Suppressor macrophage (primary cell): ENCODE measurements around the gene BID.
"Not testable (repeated sequence)": the region's sequence is repeated elsewhere in the genome, so short reads cannot be mapped to it uniquely, and the experiment has no call there.

Source experiments
- DNase-seq, 4 experiments: peaks; one replicate each; pipeline ENCODE4 v3.0.0-alpha.2; 2020 to 2022

BID gene

GRCh38 chr22:17767233-17768065, 6.8 kb downstream of the BID start:
- peak; percentile 28 to 70 (median 45) for DNase-seq

GRCh38 chr22:17764852-17765251, 9.4 kb downstream of the BID start:
- not testable (repeated sequence) for DNase-seq

DNA sequence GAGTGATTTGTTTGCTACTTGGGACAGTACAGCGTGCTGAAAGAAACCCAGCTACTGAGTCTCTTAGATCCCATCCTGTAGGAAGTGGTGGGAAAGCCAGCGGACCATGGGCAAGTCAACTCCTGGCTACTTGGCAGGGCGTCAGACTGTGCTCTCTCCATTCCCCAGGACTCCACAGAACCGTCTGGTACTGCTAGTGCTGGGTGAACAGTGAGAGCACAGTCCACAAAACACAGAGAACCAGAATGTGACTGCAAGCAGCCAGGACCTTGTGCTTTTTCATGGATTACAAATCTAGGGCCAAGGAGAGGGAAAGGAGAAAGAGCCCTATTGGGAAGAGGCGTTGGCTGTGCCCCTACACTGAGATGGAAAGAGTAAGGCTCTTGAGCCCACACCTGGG, 10.2 kb downstream of the BID start:
- no peak for DNase-seq

DNA sequence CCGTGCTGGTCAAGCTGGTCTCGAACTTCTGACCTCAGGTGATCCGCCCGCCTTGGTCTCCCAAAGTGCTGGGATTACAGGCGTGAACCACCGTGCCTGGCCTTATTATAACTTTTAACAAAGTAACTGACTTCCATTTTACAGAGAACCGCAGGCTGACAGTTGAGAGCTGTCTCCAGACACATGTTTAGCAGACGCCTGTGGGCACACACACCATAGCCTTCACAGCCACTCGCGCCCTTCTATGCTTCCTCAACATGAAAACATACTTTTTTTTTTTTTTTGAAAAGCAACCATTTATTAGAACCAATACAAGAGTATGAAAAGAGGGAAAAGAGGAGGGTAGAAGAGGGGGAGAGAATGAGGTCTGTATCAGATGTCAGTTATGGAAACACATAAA, 10.8 kb downstream of the BID start:
- DNase-seq = not testable (repeated sequence)

DNA sequence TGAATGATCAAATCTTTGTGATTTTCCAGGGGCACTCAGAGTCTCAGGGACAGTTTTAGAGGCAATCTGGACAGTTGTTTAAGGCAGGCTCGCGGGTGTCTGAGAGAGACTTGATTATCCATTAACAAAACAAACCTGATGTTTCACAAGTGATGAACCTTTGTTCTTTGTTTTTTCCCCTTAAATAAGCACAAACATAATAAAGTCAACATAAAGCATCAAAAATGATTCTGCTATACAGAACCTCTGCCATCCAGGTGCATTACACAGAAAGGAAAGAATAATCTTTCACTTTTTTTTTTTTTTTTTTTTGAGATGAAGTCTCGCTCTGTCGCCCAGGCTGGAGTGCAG, 13.2 kb downstream of the BID start:
- no peak for DNase-seq

DNA sequence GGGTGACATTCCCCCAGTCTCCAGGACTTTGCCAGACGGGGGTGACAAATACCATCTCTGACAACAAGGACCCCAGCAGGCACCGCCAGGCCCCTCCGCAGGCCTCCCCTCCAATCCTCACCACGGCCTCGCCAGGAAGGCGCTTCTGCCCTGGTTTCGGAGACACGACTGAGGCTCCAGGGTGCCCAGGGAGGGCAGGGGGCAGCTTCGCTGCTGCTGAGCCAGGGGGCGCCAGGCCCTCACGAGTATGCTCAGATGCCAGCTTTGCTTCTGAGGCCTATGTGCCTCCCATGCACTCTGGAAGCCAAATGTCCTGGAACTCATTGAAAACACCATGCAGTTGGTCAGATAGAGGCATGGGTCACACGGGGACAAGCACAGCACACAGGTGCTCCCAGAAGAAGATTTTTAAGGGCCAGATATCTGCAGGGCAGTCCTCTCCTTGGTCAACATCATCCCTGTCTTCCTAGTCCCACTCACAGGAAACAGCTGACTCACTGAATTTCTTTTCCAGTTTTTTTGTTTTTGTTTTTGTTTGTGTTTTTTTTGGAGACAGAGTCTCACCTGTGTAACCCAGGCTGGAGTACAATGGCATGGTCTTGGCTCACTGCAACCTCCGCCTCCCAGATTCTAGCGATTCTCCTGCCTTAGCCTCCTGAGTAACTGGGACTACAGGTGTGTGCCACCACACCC, 19.9 kb downstream of the BID start:
- peak; percentile 33 to 70 (median 48) for DNase-seq

GRCh38 chr22:17753401-17753989, 20.8 kb downstream of the BID start:
- peak; percentile 14 to 53 (median 50) for DNase-seq

DNA sequence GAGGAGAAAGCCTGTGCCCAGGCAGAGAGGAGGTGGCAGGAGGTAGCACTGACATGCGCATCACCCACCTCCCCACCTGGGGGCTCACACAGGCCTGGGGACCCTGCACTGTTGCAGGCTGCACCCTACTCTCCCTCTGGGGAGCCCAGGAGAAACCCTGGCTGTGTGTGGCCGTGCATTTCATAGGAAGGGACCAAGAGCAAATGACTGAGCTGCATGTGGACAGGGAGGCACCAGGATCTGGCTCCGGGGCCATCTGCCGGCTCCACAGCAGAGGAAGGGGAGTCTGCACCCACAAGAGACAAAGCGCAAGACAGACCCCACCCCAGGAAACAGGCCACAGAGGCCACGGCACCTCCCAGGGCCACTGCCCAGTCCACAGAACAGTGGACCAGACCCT, 22.7 kb downstream of the BID start:
- DNase-seq = no peak

DNA sequence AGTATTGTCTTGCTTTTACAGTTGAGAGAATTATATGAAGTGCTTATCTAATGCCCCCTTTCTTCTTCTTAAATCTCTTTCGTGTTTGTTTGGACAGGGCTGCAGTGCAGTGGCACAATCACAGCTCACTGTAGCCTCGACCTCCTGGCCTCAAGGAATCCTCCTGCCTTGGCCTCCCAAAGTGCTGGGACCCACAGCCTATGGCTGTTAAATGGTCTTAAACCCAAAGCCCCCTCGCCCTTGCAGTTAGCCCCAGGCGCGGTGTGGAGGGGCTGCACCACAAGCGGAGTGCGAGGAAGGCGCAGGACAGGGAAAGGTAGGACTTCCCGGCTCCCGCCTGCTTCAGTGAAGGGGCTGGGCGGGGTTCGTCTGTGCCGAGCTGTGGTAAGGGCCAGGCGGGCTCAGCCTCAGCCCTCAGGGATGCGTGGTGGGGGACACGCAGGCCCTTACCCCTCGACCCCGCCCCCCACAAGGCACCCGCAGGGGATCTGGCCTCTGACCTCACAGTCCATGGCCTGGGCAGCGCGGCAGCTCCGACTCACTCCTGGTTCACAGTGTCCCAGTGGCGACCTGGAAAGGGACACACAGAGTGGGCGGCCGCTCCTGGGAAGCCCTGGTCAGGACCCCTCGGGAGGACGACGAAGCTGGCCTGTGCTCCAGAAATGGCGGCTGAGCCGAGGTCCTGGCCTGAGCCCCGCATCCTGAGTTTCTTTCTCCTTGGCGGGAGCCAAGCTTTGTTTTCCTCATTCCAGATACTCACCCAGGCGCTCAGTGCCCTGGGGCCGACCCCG, 24.5 kb downstream of the BID start:
- no peak for DNase-seq

- no peak for DNase-seq
Observed at GRCh38 chr22:17748555-17749353, 25.5 kb downstream of the BID start.

- DNase-seq = no peak
Observed at GRCh38 chr22:17746916-17747315, 27.4 kb downstream of the BID start.

- DNase-seq = no peak
Observed at GRCh38 chr22:17744430-17744829, 29.8 kb downstream of the BID start.

- no peak for DNase-seq
Observed at GRCh38 chr22:17743661-17744411, 30.4 kb downstream of the BID start.

- DNase-seq = peak; percentile 71 to 82 (median 74)
Observed at GRCh38 chr22:17742527-17742902, 31.8 kb downstream of the BID start.

- no peak for DNase-seq
Observed at GRCh38 chr22:17741866-17742526, 32.3 kb downstream of the BID start.

DNA sequence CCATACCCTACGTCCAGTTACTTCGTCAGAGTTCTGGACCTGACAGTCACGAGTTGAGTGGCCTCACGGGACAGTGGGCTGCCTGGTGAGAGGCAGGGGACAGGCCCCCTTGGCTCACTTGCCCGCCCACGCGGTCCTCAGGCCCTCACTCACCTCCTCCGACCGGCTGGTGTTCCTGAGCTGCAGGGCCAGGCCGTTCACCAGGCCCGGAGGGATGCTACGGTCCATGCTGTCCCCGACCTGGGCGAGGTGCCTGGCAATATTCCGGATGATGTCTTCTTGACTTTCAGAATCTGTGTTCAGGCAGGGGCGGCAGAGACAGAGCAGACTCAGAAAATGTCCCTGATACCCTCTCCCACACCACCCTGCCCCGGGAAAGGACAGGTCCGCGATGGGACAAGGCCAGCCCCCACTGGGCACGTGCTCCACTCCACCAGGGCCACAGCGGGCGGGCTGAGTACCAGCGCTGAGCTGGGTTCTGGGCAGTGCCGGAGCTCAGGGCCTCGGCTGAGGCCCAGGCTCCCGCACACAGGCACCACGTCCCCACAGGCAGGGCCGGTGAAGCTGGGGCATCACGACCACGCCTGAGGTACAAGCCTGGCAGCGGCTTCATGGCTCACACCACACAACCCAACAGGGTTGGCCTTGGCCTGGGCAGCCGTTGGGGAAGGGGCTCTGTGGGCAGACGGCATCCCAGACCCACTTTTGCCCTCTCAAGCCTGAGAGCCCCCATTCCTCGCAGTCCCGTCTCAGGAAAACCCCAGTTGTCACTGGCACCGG, 34.9 kb downstream of the BID start:
- no peak for DNase-seq

- DNase-seq = no peak
Observed at GRCh38 chr22:17738386-17739128, 35.7 kb downstream of the BID start.

DNA sequence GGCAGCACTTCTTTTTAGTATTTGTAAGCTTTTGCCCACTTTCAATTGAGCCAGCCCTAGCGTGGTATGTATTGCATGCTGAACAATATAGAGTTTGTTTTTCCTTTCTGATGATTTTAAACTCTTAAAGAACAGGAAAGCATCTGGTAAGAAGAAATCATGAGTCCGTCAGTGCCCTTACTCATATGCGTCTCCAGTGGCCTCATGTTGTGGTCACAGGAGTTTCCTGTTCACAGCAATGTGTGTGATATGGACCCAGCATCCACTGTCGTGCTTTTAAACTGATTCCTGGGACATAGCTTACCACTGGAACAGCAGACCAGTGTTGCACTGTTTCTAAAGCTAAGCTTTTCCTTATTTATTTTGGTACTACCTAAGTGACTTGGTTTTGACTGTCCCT, 40.1 kb downstream of the BID start:
- peak in 1 of 4 experiments; percentile 28 for DNase-seq

DNA sequence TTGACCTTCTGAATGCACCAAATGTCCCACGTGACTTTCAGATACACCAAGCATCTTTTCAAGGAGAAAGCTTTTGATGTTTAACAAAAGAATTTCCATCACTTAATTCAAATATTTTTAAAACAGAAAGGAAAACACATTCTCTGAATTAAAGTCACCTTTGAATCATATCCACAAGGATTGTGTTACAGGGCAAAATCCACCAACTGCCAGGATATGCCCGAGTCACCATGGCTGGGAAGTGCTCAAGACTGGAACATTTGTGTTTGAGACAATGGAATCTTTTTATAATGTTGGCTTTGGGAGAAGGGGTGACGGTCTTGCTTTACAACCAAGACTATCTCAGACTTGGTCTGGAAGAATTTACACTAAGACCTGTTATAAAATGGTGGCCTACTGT, 40.8 kb downstream of the BID start:
- no peak for DNase-seq
